Measurements from ENCODE around the gene XPO6.

The XPO6 gene

DNA sequence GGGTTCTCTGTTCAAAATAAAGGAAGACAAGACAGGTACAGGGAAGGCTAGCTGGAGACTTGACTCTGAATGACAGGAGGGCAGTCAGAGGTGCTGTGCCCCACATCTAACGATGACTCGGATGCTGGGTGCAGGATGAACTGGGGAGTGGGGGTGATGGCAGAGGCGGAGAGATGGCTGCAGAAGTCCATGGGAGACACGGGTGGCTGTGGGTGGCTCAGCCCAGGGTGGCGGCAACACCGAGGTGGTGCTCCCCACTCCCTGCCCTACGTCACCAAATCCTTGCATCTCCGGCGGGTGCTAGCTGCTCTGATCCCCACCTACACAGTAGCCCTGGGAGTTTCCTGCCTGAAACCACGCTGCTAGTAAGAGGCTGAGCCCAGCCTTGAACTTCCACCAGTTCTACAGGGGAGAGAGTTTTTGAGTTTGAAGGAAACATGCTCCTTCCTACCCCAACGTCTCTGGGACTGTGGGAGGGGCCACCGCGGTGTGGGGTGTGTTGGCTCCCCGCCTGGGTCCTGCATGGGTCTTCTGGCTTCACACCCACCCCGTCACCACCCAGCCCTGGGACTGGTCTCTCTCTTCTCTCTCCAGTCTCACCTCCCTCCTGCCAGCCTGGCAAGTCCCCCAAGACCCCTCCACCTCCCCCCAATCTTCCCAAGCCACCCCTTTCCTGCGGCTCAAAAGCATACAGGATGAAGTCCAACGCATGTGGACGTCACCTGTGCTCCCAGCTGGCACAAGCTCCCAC lies 152.8 kb downstream of the XPO6 start:
- DNase-seq, result no peak

DNA sequence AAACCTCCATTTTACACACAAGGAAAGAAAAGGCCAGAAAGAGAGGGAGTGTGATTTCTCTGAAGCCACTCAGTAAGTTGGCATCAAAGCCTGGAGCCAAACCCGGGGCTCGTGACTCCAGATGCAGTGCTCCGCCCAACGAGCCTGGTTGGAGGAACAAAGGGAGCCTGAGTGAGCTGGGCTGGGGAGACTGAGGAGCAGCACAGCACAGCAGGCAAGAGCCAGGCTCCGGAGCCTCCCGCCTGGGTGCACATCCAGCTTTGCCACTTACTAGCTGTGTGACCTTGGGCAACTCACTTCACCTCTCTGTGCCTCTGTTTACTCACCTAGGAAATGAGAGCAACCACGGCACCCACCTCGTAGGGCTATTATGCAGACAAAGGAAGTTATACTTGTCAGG lies 153.8 kb downstream of the XPO6 start:
- DNase-seq, result no peak

GRCh38 chr16:28053461-28053860 lies 158.3 kb downstream of the XPO6 start:
- no peak for DNase-seq

- no peak for DNase-seq
Measured at GRCh38 chr16:28052274-28053128, 159.3 kb downstream of the XPO6 start.

- no peak for DNase-seq
Measured at GRCh38 chr16:28051486-28051885, 160.3 kb downstream of the XPO6 start.

Measured in eye (tissue), 1 donor.